HG03196 (cell line): ENCODE results near the gene CHST12.

Experiments used
- ATAC-seq: cut with Tn5 transposase; IDR thresholded peaks from one replicate; pipeline ENCODE4 v1.9.1; 2021; ENCODE audit not compliant: unreplicated experiment

Gene CHST12

GRCh38 chr7:2497065-2497464 is 93.7 kb downstream of the CHST12 start:
- ATAC-seq = no peak

- ATAC-seq = no peak
These were observed 94.3 kb downstream of the CHST12 start for GRCh38 chr7:2497500-2498336.
